Spleen (tissue), 11 donors: ENCODE data around the gene SUSD4. TPM values are rescaled to one million over a fixed set of nuclear protein-coding genes. Genes with fewer than 3 reads are reported as not detected.

ENCODE experiments used
- DNase-seq: peaks from one replicate; pipeline ENCODE4 v3.0.0-alpha.2; 2020
- H3K27ac ChIP-seq, 8 donors: fragments of 200-600 bp; sonication (generic) in 7 of 8; 1 replicate in 4 of 8; 2 replicates in 4 of 8; pipeline versions ENCODE4 v1.5.0 to v1.8.0; 2016 to 2021; ENCODE audit warnings: inconsistent platforms in 4 of 8, mild to moderate bottlenecking in 4 of 8, moderate library complexity in 1 of 8
- H3K27me3 ChIP-seq, 7 donors: fragments of 200-600 bp; sonication (generic) in 6 of 7; replicated peaks in 1 of 7; 1 replicate in 4 of 7; 2 replicates in 3 of 7; pipeline versions ENCODE4 v1.5.0 to v1.8.0; 2016 to 2021; ENCODE audit warnings: inconsistent platforms in 3 of 7, mild to moderate bottlenecking in 1 of 7
- H3K36me3 ChIP-seq, 6 donors: fragments of 200-600 bp; sonication (generic) in 5 of 6; 1 replicate in 4 of 6; 2 replicates in 2 of 6; pipeline versions ENCODE4 v1.5.0 to v1.8.0; 2016 to 2021; ENCODE audit warnings: inconsistent platforms in 2 of 6
- H3K4me1 ChIP-seq, 6 donors: fragments of 200-600 bp; sonication (generic) in 5 of 6; 1 replicate in 3 of 6; 2 replicates in 3 of 6; pipeline versions ENCODE4 v1.5.0 to v1.8.0; 2016 to 2021; ENCODE audit warnings: inconsistent platforms in 3 of 6
- H3K4me3 ChIP-seq, 8 donors: fragments of 200-600 bp; sonication (generic) in 7 of 8; 1 replicate in 4 of 8; 2 replicates in 4 of 8; pipeline versions ENCODE4 v1.5.0 to v1.8.0; 2016 to 2021; ENCODE audit warnings: inconsistent platforms in 4 of 8, mild to moderate bottlenecking in 4 of 8, moderate library complexity in 2 of 8
- H3K9me3 ChIP-seq, 8 donors: fragments of 200-600 bp; sonication (generic) in 7 of 8; 1 replicate in 4 of 8; 2 replicates in 4 of 8; pipeline versions ENCODE4 v1.5.0 to v1.8.0; 2016 to 2021; ENCODE audit warnings: inconsistent platforms in 4 of 8
- CTCF ChIP-seq, 11 experiments: fragments of 200-600 bp in 7 of 11; fragments of 450-650 bp in 4 of 11; sonication (generic) in 4 of 11; IDR thresholded peaks in 8 of 11; conservative IDR thresholded peaks in 3 of 11; 1 replicate in 7 of 11; 2 replicates in 4 of 11; pipeline versions ENCODE4 v1.4.0 to v1.8.0; 2016 to 2021; ENCODE audit warnings: antibody characterized with exemption in 11 of 11, inconsistent platforms in 4 of 11, mild to moderate bottlenecking in 1 of 11
- POLR2A ChIP-seq, 3 donors: fragments of 450-650 bp; IDR thresholded peaks; one replicate each; pipeline ENCODE4 v1.5.1; 2017; ENCODE audit warnings: antibody characterized with exemption in 3 of 3, mild to moderate bottlenecking in 1 of 3
- POLR2AphosphoS5 ChIP-seq, 3 donors: sonication (generic); formaldehyde crosslinking; IDR thresholded peaks; one replicate each; pipeline ENCODE4 v1.5.1; 2017; ENCODE audit warnings: antibody characterized with exemption in 3 of 3
- WGBS, 5 donors: extraction: QIAGEN DNeasy Blood & Tissue Kit in 3 of 5; methylation state at CpG; one replicate each; pipeline versions ENCODE4 v1.1.5 to v1.1.7; 2013 to 2018; 5-methylcytosine and 5-hydroxymethylcytosine counted together
- intact Hi-C: fragments of 100-400 bp; cut with DNase I; formaldehyde crosslinking; loops from one replicate; pipeline ENCODE4 v1.15.0; 2023; ENCODE audit warnings: low total_unique reads
- polyA plus RNA-seq, 3 donors: library from polyadenylated mRNA; stranded (reverse); fragments of 200-250 nt; gene quantifications; one replicate each; pipeline ENCODE4 v1.2.1, GENCODE V29; 2013
- total RNA-seq, 7 donors: library from RNA; depleted of rRNA in 3 of 7; stranded (reverse); fragments of >200 nt in 3 of 7; fragmentation: NEBNext Ultra II Directional in 4 of 7; extraction: Animal tissue kit (Norgen Biotek cat#: 25700) in 4 of 7; gene quantifications; one replicate each; pipeline versions ENCODE4 v1.1.0 to v1.2.1, GENCODE V29; 2016 to 2021
- donor health status: healthy with polysubstance abuse.
- donor health status: DM: no; HTN: no; CAD: no; lungs with moderate emphysema.
- donor health status: DM: no; HTN: no; CAD: no.
- donor health status: Bipolar disorder and iron deficiency.
- donor health status: healthy.
- donor health status: DM: no; HTN: no; CAD: no.
- donor health status: DM: yes; HTN: yes; CAD: no.

SUSD4 gene
- total and polyA plus RNA-seq, 10 donors, result 0.35 to 2.1 (median 0.69) TPM

GRCh38 chr1:223261914-223262313 lies 102.1 kb downstream of the SUSD4 start:
- TF ChIP-seq POLR2A (IDR thresholded peaks at IDR 0.05), result no peak
- no peak for TF ChIP-seq CTCF (IDR thresholded peaks at IDR 0.05 in 8 of 11, conservative IDR thresholded peaks at IDR 0.05 in 3 of 11)
- no peak for TF ChIP-seq POLR2AphosphoS5 (IDR thresholded peaks at IDR 0.05)
- Histone ChIP-seq H3K27ac (no peak overlapping the region), H3K9me3 (no peaks in the 10 kb centered on the region), H3K27me3 (peaks cover 0 to 5% (median 0%) of the 10 kb centered on the region in 7 donors), H3K4me3 (no peak overlapping the region), H3K36me3 (no peaks in the 10 kb centered on the region), H3K4me1 (no peaks in the 10 kb centered on the region)
- intact Hi-C loops, result no loop called here
- DNase-seq, result no peak
- 83 to 90% (median 84%) methylated on average over 3 of the region's 3 CpGs for WGBS, 5 donors

- TF ChIP-seq POLR2AphosphoS5 (IDR thresholded peaks at IDR 0.05), result no peak
- TF ChIP-seq POLR2A (IDR thresholded peaks at IDR 0.05), result no peak
- TF ChIP-seq CTCF (IDR thresholded peaks at IDR 0.05 in 8 of 11, conservative IDR thresholded peaks at IDR 0.05 in 3 of 11), result no peak
- H3K27me3 ChIP-seq, result peaks cover 0 to 4% (median 0%) of the 10 kb centered on the region in 7 donors
- DNase-seq, result no peak
- H3K36me3 ChIP-seq, result no peaks in the 10 kb centered on the region
- WGBS, 5 donors, result 80 to 94% (median 91%) methylated on average over 5 to 7 of the region's 7 CpGs
- H3K4me1 ChIP-seq, result no peaks in the 10 kb centered on the region
- no peaks in the 10 kb centered on the region for H3K9me3 ChIP-seq
- no peak overlapping the region for H3K4me3 ChIP-seq
- no peak overlapping the region for H3K27ac ChIP-seq
- intact Hi-C loops, result no loop called here
Observed at GRCh38 chr1:223260712-223261111, 103.3 kb downstream of the SUSD4 start.

GRCh38 chr1:223259462-223259861 lies 104.5 kb downstream of the SUSD4 start:
- WGBS, 5 donors, result 83 to 93% (median 87%) methylated on average over 3 of the region's 3 CpGs
- no peak overlapping the region for H3K4me3 ChIP-seq
- H3K4me1 ChIP-seq, result no peaks in the 10 kb centered on the region
- no peaks in the 10 kb centered on the region for H3K9me3 ChIP-seq
- H3K27me3 ChIP-seq, result peaks cover 0 to 5% (median 0%) of the 10 kb centered on the region in 7 donors
- no peak overlapping the region for H3K27ac ChIP-seq
- intact Hi-C loops, result no loop called here
- no peak for DNase-seq
- no peak for TF ChIP-seq CTCF (IDR thresholded peaks at IDR 0.05 in 8 of 11, conservative IDR thresholded peaks at IDR 0.05 in 3 of 11)
- TF ChIP-seq POLR2AphosphoS5 (IDR thresholded peaks at IDR 0.05), result no peak
- TF ChIP-seq POLR2A (IDR thresholded peaks at IDR 0.05), result no peak
- no peaks in the 10 kb centered on the region for H3K36me3 ChIP-seq

- no peak for DNase-seq
- no peak overlapping the region for H3K4me3 ChIP-seq
- WGBS, 5 donors, result 65 to 85% (median 79%) methylated on average over 5 to 6 of the region's 6 CpGs
- H3K36me3 ChIP-seq, result no peaks in the 10 kb centered on the region
- intact Hi-C loops, result no loop called here
- H3K9me3 ChIP-seq, result no peaks in the 10 kb centered on the region
- no peaks in the 10 kb centered on the region for H3K4me1 ChIP-seq
- TF ChIP-seq POLR2AphosphoS5 (IDR thresholded peaks at IDR 0.05) (no peak), POLR2A (IDR thresholded peaks at IDR 0.05) (no peak), CTCF (IDR thresholded peaks at IDR 0.05 in 8 of 11, conservative IDR thresholded peaks at IDR 0.05 in 3 of 11) (no peak)
- H3K27ac ChIP-seq, result no peak overlapping the region
- peaks cover 0 to 5% (median 0%) of the 10 kb centered on the region in 7 donors for H3K27me3 ChIP-seq
Observed at GRCh38 chr1:223258751-223259198, 105.2 kb downstream of the SUSD4 start.
